SH-SY5Y (cell line): ENCODE data around the gene CCDC78.

Experiments used
- GATA2 ChIP-seq: IDR thresholded peaks from 2 replicates; pipeline ENCODE4 v1.6.1; 2011; ENCODE audit warnings: mild to moderate bottlenecking, low read depth, low read length
- GATA3 ChIP-seq: IDR thresholded peaks from 2 replicates; pipeline ENCODE4 v1.6.1; 2011; ENCODE audit warnings: low read depth, mild to moderate bottlenecking, low read length, moderate library complexity

GRCh38 chr16:694863-695354 is 31.3 kb downstream of the CCDC78 start:
- TF ChIP-seq GATA3: no peak
- TF ChIP-seq GATA2: no peak
